GM10847 (cell line): ENCODE results near the gene SEMA7A.

Source experiments
- POLR2A ChIP-seq: IDR thresholded peaks from 2 replicates; pipeline ENCODE4 v1.6.1; 2011; ENCODE audit not compliant: insufficient read length; ENCODE audit errors: extremely low read depth

The SEMA7A gene

GRCh38 chr15:74453925-74454763 is 20.4 kb upstream of the SEMA7A start:
- TF ChIP-seq POLR2A: no peak

DNA sequence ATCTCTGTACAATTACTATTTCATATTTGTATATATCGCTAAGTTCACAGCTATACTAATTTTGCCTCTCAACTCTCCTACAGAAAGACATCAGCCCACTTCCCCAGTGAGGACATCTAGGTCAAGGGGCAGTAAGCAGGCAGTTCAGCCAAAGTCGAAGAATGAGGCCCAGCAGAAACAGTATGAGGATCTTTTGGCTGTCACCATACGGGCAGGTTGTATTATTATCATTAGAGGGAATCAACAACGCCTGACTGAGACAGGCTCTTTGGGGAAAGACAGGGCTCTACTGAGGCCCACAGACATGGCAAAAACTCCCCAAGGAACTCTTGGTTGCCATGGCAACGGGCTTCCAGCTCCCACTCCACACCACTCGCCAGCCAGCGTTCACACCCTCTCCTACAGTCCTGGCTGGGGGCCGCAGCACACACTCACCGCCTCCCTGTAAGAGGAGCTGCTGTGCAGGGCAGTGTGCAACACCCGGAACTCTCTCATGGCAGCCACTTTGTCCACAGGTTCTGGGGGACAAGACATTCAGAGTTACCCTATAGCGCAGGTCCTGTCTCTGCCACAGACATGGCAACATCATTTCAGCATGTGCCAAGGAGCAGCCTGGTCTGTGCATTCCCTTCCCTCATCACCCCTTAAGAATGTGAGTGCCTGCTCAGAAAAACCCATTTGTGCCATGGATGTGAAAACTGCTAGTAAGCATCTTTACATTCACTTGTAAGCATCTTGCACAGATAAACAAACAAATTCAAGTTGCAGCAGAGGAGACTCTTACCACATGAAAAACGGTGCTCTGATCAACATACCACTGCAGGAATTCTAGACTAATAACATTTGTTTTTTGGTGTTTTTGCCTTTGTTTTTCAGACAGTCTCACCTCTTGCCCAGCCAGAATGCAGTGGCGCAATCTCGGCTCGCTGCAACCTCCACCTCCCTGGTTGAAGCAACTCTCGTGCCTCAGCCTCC is 18.4 kb upstream of the SEMA7A start:
- TF ChIP-seq POLR2A: no peak

DNA sequence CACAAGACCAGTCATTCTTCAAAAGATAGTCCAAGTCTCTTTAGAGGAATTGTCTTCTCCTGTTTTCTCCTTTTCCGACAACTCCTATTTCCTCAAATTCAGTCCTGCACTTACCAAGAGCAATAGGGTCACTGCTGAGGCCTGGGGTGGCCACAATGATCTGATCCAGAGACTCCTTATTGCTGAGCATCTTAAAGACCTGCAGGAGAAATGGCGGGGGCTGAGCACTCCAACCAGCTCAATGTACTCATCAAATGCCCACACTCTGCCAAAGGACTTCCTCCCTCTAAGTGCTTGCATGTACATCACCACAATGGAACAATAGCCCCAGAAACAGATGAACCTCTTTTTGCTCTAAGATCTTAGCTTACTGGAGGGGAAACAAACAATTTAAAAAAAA is 17.6 kb upstream of the SEMA7A start:
- TF ChIP-seq POLR2A: no peak

DNA sequence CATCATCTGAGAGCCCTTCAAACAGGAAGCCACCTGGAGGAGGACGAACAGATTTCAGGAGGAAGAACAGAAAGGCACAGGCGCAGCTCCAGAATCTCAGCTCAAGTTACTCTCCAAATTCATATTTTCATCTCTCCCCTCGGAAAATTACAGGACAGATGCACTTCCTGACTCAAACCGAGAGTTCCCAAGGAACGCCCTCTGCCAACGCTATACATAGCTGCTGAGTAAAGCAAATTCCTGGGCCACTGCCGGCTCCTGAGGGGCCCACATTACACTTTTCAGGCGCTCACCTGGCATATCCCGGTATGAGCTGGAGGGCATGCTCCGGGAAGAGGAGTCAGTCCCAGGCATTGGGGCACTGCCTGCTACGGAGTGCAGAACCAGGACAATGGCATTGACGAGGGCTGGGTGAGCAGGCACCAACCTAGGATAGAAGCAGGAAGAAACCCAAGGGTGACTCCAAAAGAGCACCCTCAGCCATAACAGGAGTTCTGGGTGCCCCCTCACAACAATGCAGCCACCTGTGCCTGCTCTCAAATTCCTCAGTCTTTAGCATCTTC is 16.0 kb upstream of the SEMA7A start:
- TF ChIP-seq POLR2A: no peak

DNA sequence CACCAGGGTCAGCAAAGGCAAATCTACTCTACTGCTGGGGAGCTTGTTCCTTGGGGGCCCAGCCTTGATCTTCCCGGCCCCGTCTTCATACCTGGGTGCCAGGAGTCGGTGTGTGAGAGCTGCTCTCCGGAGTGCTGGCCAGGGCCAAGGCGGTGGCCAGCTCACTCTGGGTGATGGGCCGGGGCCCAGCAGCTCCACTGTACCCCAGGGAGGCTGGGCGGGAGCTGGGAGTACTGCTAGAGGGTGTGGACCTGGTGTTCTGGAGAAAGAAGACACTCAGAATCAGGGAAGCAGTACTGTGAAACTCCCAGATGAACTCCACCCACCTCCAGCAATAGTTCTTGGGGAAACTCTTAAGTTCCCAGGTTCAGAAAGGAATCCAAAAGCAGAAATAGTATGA is 15.3 kb upstream of the SEMA7A start:
- no peak for TF ChIP-seq POLR2A

DNA sequence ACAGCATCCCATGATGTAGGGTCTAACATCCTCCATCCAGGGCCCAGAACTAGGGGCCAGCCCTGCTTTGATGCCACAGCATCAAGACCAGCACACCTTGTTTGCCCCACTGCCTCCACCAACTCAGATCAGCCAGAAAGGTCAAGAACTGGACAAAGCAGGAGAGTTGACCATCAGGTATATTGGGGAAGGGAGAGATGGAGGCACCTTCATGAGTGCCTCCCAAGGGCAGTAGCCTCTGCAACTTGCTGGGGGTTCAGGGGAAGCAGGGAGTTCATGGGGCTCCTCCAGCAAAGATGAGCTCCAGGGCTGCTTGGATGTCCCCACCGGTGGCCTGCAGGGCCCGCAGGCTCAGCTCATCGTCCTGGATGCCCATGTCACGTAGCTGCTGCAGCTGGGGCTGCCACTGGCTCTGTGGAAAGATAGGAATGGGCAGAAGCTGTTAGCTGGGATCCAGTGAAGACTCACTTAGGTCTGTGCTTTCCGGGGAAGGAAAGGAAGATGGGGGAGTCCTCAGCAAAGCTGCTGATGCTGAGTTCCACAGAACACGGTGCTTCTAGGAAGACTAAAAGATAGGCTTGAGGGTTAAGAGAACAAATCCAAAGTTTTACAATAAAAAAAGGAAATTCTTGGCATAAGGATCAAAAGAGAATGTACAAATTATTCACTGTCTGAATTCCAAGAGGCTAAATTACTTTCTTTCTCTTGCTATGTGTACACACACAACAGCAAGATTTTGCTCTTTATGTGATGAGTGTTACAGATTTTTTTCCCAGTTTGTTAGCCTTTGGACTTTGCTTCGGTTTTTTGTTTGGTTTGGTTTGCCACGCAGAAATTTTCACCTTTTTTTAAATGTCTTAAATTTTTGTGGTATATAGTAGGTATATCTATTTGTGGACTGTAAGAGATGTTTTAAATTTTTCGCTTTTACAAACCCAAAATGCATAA is 12.3 kb upstream of the SEMA7A start:
- TF ChIP-seq POLR2A: no peak

- TF ChIP-seq POLR2A: no peak
Measured at GRCh38 chr15:74444106-74445062, 10.6 kb upstream of the SEMA7A start.

DNA sequence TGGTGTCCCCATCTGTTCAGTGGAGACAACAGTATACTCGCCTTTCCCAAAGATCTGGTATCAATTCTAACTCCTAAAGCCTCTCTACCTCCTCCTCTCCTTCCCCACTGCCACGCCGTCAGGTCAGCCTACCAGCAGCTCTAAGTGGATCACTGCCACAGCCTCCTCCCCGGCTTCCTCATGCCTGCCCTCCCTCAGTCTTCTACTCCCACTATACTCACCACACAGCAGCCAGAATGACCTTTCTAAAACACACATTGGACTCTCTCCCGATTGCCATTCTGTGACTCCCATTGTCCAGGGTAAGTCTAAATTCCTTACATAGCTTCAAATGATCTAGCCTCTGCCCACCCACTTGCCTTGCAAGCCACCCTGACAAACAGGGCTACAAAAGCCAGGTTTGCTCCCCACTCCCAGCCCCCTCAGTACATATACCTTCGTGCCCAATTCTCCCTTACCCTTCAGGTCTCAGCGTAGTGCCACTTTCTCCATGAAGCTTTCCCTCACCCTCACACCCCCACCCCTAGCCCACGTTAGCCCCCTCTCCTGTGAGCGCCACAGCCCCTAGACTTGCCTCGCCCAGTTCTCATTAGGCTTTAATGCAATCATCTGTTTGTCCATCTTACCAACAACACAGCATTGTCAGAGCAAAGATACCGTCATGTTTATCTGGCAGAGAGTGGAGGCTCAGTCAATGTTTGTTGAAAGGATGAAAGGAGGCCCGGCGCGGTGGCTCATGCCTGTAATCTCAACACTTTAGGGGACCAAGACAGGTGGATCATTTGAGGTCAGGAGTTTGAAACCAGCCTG is 9.5 kb upstream of the SEMA7A start:
- no peak for TF ChIP-seq POLR2A

DNA sequence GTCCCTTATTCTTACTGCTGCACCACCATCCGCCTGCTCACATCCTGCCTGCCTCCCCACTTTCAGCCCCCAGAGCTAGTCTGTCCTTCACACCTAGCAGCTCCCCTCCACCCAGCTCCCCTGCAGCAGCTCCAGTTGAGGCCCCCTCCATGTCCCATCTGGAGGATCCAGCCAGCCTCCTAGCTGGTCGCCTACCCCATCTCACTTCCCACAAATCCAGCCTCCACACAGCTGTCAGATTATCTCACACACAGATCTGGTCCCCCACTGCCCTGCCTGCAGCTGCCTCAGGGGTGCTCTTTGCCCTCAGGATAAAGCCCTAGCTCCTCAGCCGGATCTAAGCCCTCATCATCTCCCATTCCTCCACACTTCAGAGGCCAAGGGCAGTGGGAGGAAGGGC is 8.8 kb upstream of the SEMA7A start:
- no peak for TF ChIP-seq POLR2A

- TF ChIP-seq POLR2A: no peak
Measured at GRCh38 chr15:74442063-74442462, 8.3 kb upstream of the SEMA7A start.

DNA sequence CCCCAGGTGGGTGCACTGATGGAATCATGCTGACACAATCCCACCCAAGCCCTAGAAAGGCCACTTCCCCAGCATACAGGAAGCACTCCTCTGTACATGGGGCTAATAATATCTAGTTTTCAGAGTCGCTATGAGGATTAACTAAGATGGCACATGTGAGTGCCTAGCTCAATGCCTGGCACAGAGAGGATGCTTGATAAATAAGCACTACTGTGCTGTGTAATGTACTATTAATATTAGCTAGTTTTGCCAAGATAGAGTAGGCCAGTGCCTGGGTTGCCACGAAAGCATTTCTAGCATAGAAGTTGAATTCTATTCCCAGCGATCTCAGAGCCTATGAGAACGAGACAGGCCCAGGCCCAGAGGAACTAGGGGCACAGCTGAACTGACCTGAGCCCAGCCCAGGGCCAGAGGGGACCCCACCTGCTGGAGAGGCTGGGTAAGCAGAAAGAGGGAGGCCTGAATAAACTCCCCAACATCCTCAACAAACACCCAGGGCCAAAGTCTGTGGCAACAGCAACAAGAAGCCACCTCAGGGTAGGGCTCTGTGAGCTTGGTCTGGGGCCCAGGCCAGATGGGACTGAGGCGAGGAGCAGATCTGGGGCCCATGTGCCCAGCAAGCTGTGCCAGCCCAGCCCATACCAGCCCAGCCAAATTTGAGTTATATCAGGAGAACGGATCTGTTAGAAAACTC is 7.6 kb upstream of the SEMA7A start:
- TF ChIP-seq POLR2A: no peak

DNA sequence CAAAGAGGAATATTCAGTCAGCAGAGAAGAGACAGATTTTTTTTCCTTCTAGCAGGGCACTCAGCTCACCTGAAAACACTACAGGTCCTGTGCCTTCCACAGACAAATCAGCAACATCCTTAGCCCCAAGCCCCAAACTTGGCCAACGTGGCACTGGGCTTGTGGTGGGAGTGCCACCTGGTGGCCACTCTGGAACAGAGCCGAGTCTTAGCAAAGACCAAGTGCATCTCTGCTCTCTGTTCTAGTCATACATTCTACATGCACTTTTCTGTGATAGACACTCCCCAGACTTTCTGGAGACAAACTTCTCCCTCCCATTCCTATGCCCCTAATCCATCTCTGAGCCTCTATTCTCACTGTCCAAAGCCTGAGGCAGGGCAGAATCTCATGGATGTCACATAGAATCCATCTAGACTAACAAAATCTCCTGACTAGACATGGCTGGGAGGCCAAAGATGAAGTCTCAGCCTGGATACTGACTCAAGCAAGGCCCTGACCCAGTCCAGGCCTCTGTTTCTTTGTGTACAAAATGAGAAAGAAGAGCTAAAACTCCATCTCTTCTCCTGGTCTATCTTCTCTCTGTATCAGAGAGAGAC is 5.1 kb upstream of the SEMA7A start:
- no peak for TF ChIP-seq POLR2A
